NT2/D1 (cell line): ENCODE results near the gene GYS1.

Experiments
- SUZ12 ChIP-seq: IDR thresholded peaks from 2 replicates; pipeline ENCODE4 v1.6.1; 2011; ENCODE audit not compliant: insufficient read length, insufficient read depth; ENCODE audit errors: extremely low read depth
- YY1 ChIP-seq: IDR thresholded peaks from 2 replicates; pipeline ENCODE4 v1.6.1; 2011; ENCODE audit not compliant: insufficient read length, insufficient read depth
- ZNF274 ChIP-seq: IDR thresholded peaks from 2 replicates; pipeline ENCODE4 v1.6.1; 2011; ENCODE audit warnings: mild to moderate bottlenecking, low read depth, low read length

- TF ChIP-seq YY1 (no peak), ZNF274 (no peak), SUZ12 (no peak)
Measured at GRCh38 chr19:49014870-49015255, 21.8 kb upstream of the GYS1 start.
